Muscle of back (tissue), 13 donors: Measurements from ENCODE around the gene AKAP17A. TPM values are rescaled to one million over a fixed set of nuclear protein-coding genes. Genes with fewer than 3 reads are reported as not detected.
"Not testable (repeated sequence)": the region's sequence is repeated elsewhere in the genome, so short reads cannot be mapped to it uniquely, and the experiment has no call there.

Experiments used
- DNase-seq, 3 donors: peaks; one replicate each; pipeline versions ENCODE4 v3.0.0 to v3.0.0-alpha.2; 2013
- long read RNA-seq, 9 donors: transcript quantifications; one replicate each; lab custom pipeline, GENCODE V29; 2026
- polyA plus RNA-seq, 10 donors: library from polyadenylated mRNA; unstranded; fragments of 120-200 nt; gene quantifications; one replicate each; pipeline ENCODE4 v1.2.1, GENCODE V29; 2013; ENCODE audit not compliant: insufficient read length in 10 of 10

Gene AKAP17A, protein sequence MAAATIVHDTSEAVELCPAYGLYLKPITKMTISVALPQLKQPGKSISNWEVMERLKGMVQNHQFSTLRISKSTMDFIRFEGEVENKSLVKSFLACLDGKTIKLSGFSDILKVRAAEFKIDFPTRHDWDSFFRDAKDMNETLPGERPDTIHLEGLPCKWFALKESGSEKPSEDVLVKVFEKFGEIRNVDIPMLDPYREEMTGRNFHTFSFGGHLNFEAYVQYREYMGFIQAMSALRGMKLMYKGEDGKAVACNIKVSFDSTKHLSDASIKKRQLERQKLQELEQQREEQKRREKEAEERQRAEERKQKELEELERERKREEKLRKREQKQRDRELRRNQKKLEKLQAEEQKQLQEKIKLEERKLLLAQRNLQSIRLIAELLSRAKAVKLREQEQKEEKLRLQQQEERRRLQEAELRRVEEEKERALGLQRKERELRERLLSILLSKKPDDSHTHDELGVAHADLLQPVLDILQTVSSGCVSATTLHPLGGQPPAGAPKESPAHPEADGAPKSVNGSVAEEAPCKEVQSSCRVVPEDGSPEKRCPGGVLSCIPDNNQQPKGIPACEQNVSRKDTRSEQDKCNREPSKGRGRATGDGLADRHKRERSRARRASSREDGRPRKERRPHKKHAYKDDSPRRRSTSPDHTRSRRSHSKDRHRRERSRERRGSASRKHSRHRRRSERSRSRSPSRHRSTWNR
- polyA plus RNA-seq = 10 to 100 TPM; 19.2 to 33.9 (median 28.1) TPM
- long read RNA-seq, donor 1, partial matches to known transcripts = 0 of 7 reads
- long read RNA-seq, donor 1, other reads (novel, unspliced or antisense) = 0 of 7 reads
- long read RNA-seq, donor 2, transcript AKAP17A-202 (4 exons, 2,187 nt) = major isoform, 7 of 8 reads
- long read RNA-seq, donor 2, partial matches to known transcripts = 0 of 8 reads
- long read RNA-seq, donor 2, other reads (novel, unspliced or antisense) = 0 of 8 reads
- long read RNA-seq, donor 3 = 0 reads
- long read RNA-seq, donor 4, partial matches to known transcripts = 0 of 4 reads
- long read RNA-seq, donor 4, other reads (novel, unspliced or antisense) = 0 of 4 reads
- long read RNA-seq, donor 5, transcript AKAP17A-202 (4 exons, 2,187 nt) = major isoform, 5 of 8 reads
- long read RNA-seq, donor 5, partial matches to known transcripts = 0 of 8 reads
- long read RNA-seq, donor 5, other reads (novel, unspliced or antisense) = 0 of 8 reads
- long read RNA-seq, donor 6, partial matches to known transcripts = 6 of 11 reads
- long read RNA-seq, donor 6, other reads (novel, unspliced or antisense) = 0 of 11 reads
- long read RNA-seq, donor 7, partial matches to known transcripts = 0 of 6 reads
- long read RNA-seq, donor 7, other reads (novel, unspliced or antisense) = 0 of 6 reads
- long read RNA-seq, donor 8, partial matches to known transcripts = 0 of 3 reads
- long read RNA-seq, donor 8, other reads (novel, unspliced or antisense) = 0 of 3 reads
- long read RNA-seq, donor 9, partial matches to known transcripts = 0 of 1 reads
- long read RNA-seq, donor 9, other reads (novel, unspliced or antisense) = 0 of 1 reads

DNA sequence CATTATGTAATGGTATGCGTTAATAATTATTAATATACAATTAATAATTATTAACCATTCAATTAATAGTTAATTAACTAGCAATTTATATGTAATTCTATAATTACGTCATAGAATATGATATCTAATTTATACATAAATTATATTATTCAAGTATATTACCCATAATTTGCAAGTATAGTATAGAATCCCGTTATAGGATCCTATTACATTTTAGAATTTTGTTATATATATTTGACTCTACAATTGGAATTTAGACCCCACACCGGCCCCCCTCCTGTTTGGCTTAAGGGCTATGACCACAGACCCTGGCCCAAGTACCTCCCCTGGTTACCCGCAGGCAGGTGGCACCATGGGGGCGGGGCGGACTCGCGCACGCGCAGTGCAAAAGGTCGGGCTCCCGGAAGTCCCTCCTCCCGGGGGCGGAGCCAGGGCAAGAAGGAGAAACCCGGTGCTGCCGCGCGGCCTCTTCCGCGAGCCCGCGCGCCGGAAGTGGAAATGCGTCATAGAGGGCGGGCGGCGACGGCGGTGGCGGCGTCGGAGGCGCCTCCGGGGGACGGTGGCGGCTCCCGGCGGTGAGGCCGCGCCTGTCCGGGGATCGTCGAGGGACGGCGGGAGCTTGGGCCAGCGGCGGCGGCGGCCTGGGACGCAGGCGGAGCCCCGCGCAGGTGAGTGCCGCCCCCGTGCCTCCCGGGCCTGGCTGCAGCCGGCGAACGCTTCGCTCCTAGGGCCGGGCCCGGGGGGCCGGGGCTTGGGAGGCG, at the start of gene AKAP17A:
Gene AKAP17A, plus strand, starts transcription at position 503 of the 761 bp plus-strand sequence. CDS start 1,859 bp downstream, outside the sequence.
- DNase-seq = peak; percentile 93 to 97 (median 95)

- no peak for DNase-seq
Measured at GRCh38 chrX:1542994-1543725, 48.2 kb upstream of the AKAP17A start.

- DNase-seq = no peak
Measured at GRCh38 chrX:1545776-1546408, 45.5 kb upstream of the AKAP17A start.

GRCh38 chrX:1546691-1547251, 44.6 kb upstream of the AKAP17A start:
- peak in 1 of 3 donors; percentile 51 for DNase-seq

GRCh38 chrX:1551959-1552546, 39.4 kb upstream of the AKAP17A start:
- no peak for DNase-seq

- DNase-seq = no peak
Measured at GRCh38 chrX:1554469-1555210, 36.8 kb upstream of the AKAP17A start.

DNA sequence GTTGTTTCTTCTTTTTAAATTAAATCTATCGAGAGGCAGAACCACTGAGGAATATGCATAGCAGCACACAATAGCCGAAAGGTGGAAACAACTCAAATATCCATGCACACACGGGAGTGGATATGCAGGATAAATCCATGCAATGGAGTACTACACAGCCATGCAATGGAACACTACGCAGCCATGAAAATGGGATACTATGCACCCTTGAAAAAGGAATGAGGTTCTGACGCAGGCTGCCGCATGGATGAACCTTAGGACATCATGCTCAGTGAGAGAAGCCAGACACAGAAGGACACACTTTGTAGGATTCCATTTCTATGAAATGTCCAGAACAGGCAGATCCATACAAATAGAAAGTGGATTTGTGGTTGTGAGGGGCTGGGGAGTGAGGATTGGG, 36.0 kb upstream of the AKAP17A start:
- no peak for DNase-seq

- DNase-seq = not testable (repeated sequence)
Measured at GRCh38 chrX:1557442-1557841, 34.0 kb upstream of the AKAP17A start.

- no peak for DNase-seq
Measured at GRCh38 chrX:1558761-1559468, 32.5 kb upstream of the AKAP17A start.

GRCh38 chrX:1561164-1561563, 30.2 kb upstream of the AKAP17A start:
- DNase-seq = no peak

DNA sequence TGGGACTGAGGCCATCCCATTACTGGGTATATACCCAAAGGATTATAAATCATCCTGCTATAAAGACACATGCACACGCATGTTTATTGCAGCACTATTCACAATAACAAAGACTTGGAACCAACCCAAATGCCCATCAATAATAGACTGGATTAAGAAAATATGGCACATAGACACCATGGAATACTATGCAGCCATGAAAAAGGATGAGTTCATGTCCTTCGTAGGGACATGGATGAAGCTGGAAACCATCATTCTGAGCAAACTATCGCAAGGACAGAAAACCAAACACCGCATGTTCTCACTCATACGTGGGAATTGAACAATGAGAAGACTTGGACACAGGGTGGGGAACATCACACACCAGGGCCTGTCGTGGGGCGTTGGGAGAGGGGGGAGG, 27.3 kb upstream of the AKAP17A start:
- DNase-seq = not testable (repeated sequence)

- DNase-seq = no peak
Measured at GRCh38 chrX:1564750-1565683, 26.4 kb upstream of the AKAP17A start.

DNA sequence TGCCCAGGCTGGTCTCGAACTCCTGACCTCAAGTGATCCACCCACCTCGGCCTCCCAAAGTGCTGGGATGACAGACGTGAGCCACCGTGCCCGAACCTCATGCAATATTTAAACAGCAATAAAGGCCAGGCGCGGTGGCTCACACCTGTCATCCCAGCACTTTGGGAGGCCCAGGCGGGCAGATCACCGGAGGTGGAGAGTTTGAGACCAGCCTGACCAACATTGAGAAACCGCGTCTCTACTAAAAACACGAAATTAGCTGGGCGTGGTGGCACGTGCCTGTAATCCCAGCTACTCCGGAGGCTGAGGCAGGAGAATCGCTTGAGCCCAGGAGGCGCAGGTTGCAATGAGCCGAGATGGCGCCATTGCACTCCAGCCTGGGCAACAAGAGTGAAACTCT, 17.2 kb upstream of the AKAP17A start:
- not testable (repeated sequence) for DNase-seq

DNA sequence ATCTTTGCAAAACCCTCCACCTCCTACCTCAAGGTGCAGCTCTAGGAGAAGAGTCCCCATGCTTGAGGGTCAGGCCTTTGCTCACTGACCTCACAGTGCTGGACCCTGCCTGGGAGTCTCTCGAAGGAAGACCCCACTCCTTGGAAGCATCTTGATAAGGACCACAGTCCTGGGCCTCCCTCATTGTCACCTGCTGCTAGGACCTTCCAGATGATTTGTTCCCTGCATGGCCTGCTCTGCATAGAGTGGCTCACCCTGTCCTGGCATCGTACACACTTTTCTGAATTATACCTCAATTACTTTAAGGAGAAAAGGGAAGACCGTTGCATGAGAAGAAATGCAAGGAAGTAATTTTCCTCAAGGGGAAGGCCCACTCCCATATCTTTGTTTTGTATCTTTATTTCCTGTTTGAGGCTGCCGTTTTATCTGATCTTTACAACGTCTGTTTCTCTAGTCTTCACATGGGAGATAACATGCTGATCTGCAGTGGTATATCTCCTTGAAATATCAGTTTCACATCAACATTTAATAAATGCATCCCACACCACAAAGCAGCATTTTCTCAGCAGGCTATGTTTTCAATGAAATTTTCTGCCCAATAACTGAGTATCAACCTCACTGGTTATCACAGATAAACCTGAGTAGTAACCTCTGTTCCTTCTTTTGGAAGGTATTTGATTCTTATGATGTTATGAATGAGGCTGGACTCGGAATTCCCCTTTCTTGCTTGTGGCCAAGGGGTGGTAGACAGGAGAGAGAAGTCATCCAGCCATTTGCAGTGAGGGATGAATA, 15.0 kb upstream of the AKAP17A start:
- DNase-seq = no peak

- no peak for DNase-seq
Measured at GRCh38 chrX:1577845-1578244, 13.6 kb upstream of the AKAP17A start.
